ENCODE measurements around the gene CTSE. TPM values are rescaled to one million over a fixed set of nuclear protein-coding genes. Genes with fewer than 3 reads are reported as not detected.
A peak's percentile ranks its signal among the peaks of the same experiment; 100 is the strongest.
"Not testable (repeated sequence)": the region's sequence is repeated elsewhere in the genome, so short reads cannot be mapped to it uniquely, and the experiment has no call there.

The CTSE gene
- not detected for polyA plus RNA-seq (ENCODE audit: low read depth in 6 of 6)

DNA sequence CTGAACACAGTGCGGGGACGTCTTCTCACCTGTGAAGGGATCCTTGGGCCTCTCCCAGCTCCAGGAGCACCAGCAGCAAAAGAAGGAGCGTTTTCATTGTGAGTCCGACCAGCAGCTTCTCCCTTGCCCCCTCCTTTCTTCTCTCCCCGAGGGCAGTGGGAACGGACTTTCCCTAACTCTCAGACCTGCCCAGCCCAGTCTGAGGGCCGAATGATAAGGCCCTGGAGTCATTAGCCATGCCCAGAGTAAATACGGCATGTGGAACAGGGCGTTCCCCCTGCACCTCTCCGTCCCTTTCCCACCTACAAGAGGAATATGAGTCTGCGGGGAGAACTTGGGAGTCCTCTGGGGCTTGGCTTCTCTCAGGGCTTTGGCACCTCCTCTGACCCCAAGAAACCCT is at the start of gene CTSE:
Gene CTSE (minus strand): TSS at position 201 of the 400 bp plus-strand sequence. CDS start 104 bp downstream, at position 97.
- ATAC-seq (ENCODE audit: low read depth in 2 of 2) = no peak
- peak within 1 kb of the TSS in 1 of 8 donors; percentile 15 for H3K4me3 Mint-ChIP-seq
- no peak for DNase-seq
- H3K27ac Mint-ChIP-seq = peak within 1 kb of the TSS in 2 of 6 donors; percentile 20 to 47
- H3K36me3 Mint-ChIP-seq = no peaks in the 10 kb centered on the region
- no peaks in the 10 kb centered on the region for H3K9me3 Mint-ChIP-seq
- peaks cover 0 to 15% (median 11%) of the 10 kb centered on the region in 3 donors for H3K27me3 Mint-ChIP-seq
- H3K4me1 Mint-ChIP-seq = no peaks in the 10 kb centered on the region

- H3K4me1 Mint-ChIP-seq = peaks cover 26 to 42% (median 35%) of the 10 kb centered on the region in 3 donors
- ATAC-seq (ENCODE audit: low read depth in 2 of 2) (no peak), DNase-seq (no peak)
- H3K27ac Mint-ChIP-seq = peak overlapping the region in 3 of 6 donors; percentile 7 to 70 (median 33)
- no peaks in the 10 kb centered on the region for H3K9me3 Mint-ChIP-seq
- no peaks in the 10 kb centered on the region for H3K27me3 Mint-ChIP-seq
- peaks cover 0 to 4% of the 10 kb centered on the region in 2 donors for H3K36me3 Mint-ChIP-seq
- no peak overlapping the region for H3K4me3 Mint-ChIP-seq
Measured at GRCh38 chr1:206070627-206071304, 47.1 kb upstream of the CTSE start.

DNA sequence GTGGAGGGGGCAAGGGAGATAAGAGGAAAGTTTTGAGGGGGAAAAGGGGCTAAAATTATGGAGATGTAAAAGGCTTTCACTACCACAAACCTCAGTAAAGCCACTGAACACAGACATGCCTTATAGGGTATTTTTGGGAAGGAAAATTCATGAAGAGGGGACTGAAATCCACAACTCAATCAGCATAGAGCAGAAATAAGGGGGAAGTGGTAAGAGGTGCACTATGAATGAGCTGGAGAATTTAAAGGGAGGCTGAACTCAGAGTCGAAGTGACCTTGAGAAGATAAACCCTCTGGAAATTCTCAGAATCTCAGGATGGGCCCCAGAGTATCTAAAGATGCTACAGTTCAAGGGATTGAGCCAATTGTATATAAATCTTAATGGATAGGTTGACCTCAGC is 44.6 kb upstream of the CTSE start:
- Mint-ChIP-seq H3K27ac (peak overlapping the region; percentile 65 to 99 (median 95)), H3K4me1 (peaks cover 23 to 40% (median 37%) of the 10 kb centered on the region in 3 donors), H3K36me3 (peaks cover 0 to under 1% of the 10 kb centered on the region in 2 donors), H3K4me3 (peak overlapping the region in 7 of 8 donors; percentile 47 to 86 (median 73)), H3K27me3 (no peaks in the 10 kb centered on the region), H3K9me3 (peaks cover 0 to 2% (median 0%) of the 10 kb centered on the region in 7 donors)
- ATAC-seq (ENCODE audit: low read depth in 2 of 2) (peak in 1 of 2 donors; percentile 4), DNase-seq (no peak)

GRCh38 chr1:206067486-206068227 is 44.0 kb upstream of the CTSE start:
- Mint-ChIP-seq H3K36me3 (peaks cover 5 to 7% of the 10 kb centered on the region in 2 donors), H3K27me3 (no peaks in the 10 kb centered on the region), H3K27ac (peak overlapping the region; percentile 65 to 99 (median 95)), H3K4me3 (peak overlapping the region in 7 of 8 donors; percentile 47 to 86 (median 73)), H3K4me1 (peaks cover 28 to 42% (median 41%) of the 10 kb centered on the region in 3 donors), H3K9me3 (peaks cover 0 to 4% (median 2%) of the 10 kb centered on the region in 7 donors)
- peak; percentile 45 to 50 for ATAC-seq (ENCODE audit: low read depth in 2 of 2)
- peak; percentile 37 for DNase-seq

GRCh38 chr1:206066479-206067171 is 42.9 kb upstream of the CTSE start:
- DNase-seq (peak; percentile 64), ATAC-seq (ENCODE audit: low read depth in 2 of 2) (peak; percentile 90 to 92)
- Mint-ChIP-seq H3K4me1 (peaks cover 32 to 45% (median 43%) of the 10 kb centered on the region in 3 donors), H3K9me3 (peaks cover 0 to 4% (median 2%) of the 10 kb centered on the region in 7 donors), H3K36me3 (peaks cover 7 to 9% of the 10 kb centered on the region in 2 donors), H3K4me3 (peak overlapping the region in 7 of 8 donors; percentile 22 to 79 (median 50)), H3K27ac (peak overlapping the region; percentile 65 to 99 (median 96)), H3K27me3 (no peaks in the 10 kb centered on the region)

GRCh38 chr1:206065547-206066145 is 42.0 kb upstream of the CTSE start:
- ATAC-seq (ENCODE audit: low read depth in 2 of 2) (no peak), DNase-seq (no peak)
- Mint-ChIP-seq H3K4me1 (peaks cover 33 to 51% (median 45%) of the 10 kb centered on the region in 3 donors), H3K4me3 (no peak overlapping the region), H3K27me3 (no peaks in the 10 kb centered on the region), H3K36me3 (peaks cover 7 to 10% of the 10 kb centered on the region in 2 donors), H3K27ac (peak overlapping the region in 4 of 6 donors; percentile 26 to 88 (median 39)), H3K9me3 (peaks cover 0 to 4% (median 2%) of the 10 kb centered on the region in 7 donors)

GRCh38 chr1:206064501-206064900 is 40.8 kb upstream of the CTSE start:
- H3K27me3 Mint-ChIP-seq; ATAC-seq (ENCODE audit: low read depth in 2 of 2): not testable (repeated sequence)

DNA sequence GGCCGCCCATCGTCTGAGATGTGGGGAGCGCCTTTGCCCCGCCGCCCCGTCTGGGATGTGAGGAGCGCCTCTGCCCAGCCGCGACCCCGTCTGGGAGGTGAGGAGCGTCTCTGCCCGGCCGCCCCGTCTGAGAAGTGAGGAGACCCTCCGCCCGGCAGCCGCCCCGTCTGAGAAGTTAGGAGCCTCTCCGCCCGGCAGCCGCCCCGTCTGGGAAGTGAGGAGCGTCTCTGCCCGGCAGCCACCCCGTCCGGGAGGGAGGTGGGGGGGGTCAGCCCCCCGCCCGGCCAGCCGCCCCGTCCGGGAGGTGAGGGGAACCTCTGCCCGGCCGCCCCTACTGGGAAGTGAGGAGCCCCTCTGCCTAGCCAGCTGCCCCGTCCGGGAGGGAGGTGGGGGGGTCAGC is 40.3 kb upstream of the CTSE start:
- H3K4me1 Mint-ChIP-seq = peaks cover 47 to 67% (median 62%) of the 10 kb centered on the region in 3 donors
- H3K27me3 Mint-ChIP-seq; H3K27ac Mint-ChIP-seq; H3K9me3 Mint-ChIP-seq; H3K4me3 Mint-ChIP-seq; ATAC-seq (ENCODE audit: low read depth in 2 of 2); DNase-seq: not testable (repeated sequence)
- peaks cover 7 to 17% of the 10 kb centered on the region in 2 donors for H3K36me3 Mint-ChIP-seq

More at GRCh38 chr1:206064501-206064900, 40.8 kb upstream of the CTSE start:
- Mint-ChIP-seq H3K36me3 (peaks cover 7 to 17% of the 10 kb centered on the region in 2 donors), H3K4me1 (peaks cover 44 to 62% (median 57%) of the 10 kb centered on the region in 3 donors)
- DNase-seq, H3K9me3 Mint-ChIP-seq, H3K4me3 Mint-ChIP-seq, H3K27ac Mint-ChIP-seq: not testable (repeated sequence)

DNA sequence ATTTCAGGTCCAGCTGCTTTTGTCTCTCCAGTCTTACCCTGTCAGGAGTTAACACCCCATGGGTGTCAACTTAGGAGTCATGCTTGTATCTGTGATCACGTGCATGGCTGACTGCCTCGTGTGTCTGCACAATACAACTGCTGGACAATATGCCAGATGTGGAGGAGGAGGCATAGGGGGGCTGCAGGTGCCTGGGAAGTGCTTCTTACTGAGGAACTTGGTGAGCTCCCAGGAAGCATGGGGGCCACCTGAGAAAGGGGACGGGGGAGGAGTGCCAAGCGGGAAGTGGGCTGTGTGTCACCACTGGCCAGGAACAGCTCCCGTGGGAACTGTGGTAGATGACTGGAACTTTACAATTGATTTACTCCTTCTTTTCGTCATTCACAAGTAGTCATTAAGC is 38.8 kb upstream of the CTSE start:
- Mint-ChIP-seq H3K27ac (peak overlapping the region in 2 of 6 donors; percentile 7 to 34), H3K36me3 (peaks cover 7 to 17% of the 10 kb centered on the region in 2 donors), H3K4me3 (no peak overlapping the region)

GRCh38 chr1:206060844-206061243 is 37.1 kb upstream of the CTSE start:
- peaks cover 40 to 60% (median 54%) of the 10 kb centered on the region in 3 donors for H3K4me1 Mint-ChIP-seq
- no peak for DNase-seq
- H3K27me3 Mint-ChIP-seq = no peaks in the 10 kb centered on the region
- peak overlapping the region in 2 of 6 donors; percentile 11 to 86 for H3K27ac Mint-ChIP-seq
- peaks cover 0 to 4% (median 2%) of the 10 kb centered on the region in 7 donors for H3K9me3 Mint-ChIP-seq
- H3K36me3 Mint-ChIP-seq = peaks cover 14 to 17% of the 10 kb centered on the region in 2 donors
- ATAC-seq (ENCODE audit: low read depth in 2 of 2) = no peak
- no peak overlapping the region for H3K4me3 Mint-ChIP-seq

More for the DNA sequence above, 38.8 kb upstream of the CTSE start:
- no peak for DNase-seq
- ATAC-seq (ENCODE audit: low read depth in 2 of 2) = no peak
- Mint-ChIP-seq H3K27me3 (no peaks in the 10 kb centered on the region), H3K4me1 (peaks cover 44 to 68% (median 65%) of the 10 kb centered on the region in 3 donors), H3K9me3 (peaks cover 0 to 4% (median 2%) of the 10 kb centered on the region in 7 donors)

DNA sequence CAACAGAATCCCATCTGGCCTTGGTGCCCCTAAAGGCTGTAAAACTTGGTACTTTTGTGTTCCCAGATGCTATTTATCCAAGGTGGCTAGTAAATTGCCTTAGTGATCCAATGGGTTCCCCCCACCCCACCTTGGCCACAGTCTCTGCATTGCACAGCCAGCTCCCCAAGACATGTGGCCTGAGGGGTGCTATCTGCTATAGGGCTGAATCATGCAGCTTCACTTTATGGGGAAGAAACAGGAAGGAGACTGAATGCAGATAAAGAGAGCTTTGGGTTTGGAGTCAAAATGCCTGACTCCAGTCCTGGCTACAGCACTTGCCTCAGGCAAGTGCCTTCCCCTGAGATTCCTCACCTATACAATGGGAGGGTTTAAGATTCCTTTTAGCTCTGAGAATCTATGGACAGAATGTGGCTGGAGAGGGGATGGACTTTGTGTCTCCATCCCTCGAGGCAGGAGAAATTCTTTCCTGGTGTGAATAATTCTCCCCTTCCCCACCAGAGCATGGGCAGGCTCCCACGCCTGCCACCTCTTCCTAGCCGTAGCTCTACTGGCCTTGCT is 35.7 kb upstream of the CTSE start:
- peaks cover 0 to 4% (median 2%) of the 10 kb centered on the region in 7 donors for H3K9me3 Mint-ChIP-seq
- peaks cover 14 to 17% of the 10 kb centered on the region in 2 donors for H3K36me3 Mint-ChIP-seq
- H3K27ac Mint-ChIP-seq = peak overlapping the region in 4 of 6 donors; percentile 85 to 98 (median 90)
- no peaks in the 10 kb centered on the region for H3K27me3 Mint-ChIP-seq
- H3K4me3 Mint-ChIP-seq = peak overlapping the region in 2 of 8 donors; percentile 25 to 48
- ATAC-seq (ENCODE audit: low read depth in 2 of 2) = no peak
- H3K4me1 Mint-ChIP-seq = peaks cover 36 to 60% (median 54%) of the 10 kb centered on the region in 3 donors
- DNase-seq = no peak

DNA sequence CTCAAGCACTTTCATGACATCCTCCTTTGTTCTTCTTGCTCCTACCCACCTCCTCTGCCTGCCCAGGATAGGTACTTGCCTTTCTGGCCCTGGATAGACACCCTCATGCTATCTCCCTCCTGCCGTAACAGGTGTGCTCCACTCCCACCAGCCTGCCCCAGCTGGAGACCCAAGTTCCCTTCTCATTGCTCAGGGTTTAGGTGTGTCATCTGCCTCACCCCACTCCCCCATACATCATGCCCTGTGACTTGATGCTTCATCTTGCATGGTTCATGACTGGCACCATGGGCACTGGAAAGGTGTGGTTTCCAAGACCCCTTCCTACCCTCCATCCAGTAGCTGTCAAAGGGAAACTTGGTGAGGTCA is 35.2 kb upstream of the CTSE start:
- Mint-ChIP-seq H3K4me1 (peaks cover 39 to 64% (median 58%) of the 10 kb centered on the region in 3 donors), H3K27ac (peak overlapping the region in 5 of 6 donors; percentile 47 to 96 (median 93)), H3K36me3 (peaks cover 14 to 17% of the 10 kb centered on the region in 2 donors), H3K4me3 (peak overlapping the region in 4 of 8 donors; percentile 25 to 76 (median 48)), H3K27me3 (no peaks in the 10 kb centered on the region), H3K9me3 (peaks cover 0 to 4% (median 2%) of the 10 kb centered on the region in 7 donors)
- DNase-seq (no peak), ATAC-seq (ENCODE audit: low read depth in 2 of 2) (no peak)

Data from naive B cell (primary cell).